ENCODE results near the gene DSCAM. TPM values are rescaled to one million over a fixed set of nuclear protein-coding genes. Genes with fewer than 3 reads are reported as not detected.
A peak's percentile ranks its signal among the peaks of the same experiment; 100 is the strongest.

Gene DSCAM
- total RNA-seq, 2 donors from 2014 or later, result 18.5 to 25.5 TPM

DNA sequence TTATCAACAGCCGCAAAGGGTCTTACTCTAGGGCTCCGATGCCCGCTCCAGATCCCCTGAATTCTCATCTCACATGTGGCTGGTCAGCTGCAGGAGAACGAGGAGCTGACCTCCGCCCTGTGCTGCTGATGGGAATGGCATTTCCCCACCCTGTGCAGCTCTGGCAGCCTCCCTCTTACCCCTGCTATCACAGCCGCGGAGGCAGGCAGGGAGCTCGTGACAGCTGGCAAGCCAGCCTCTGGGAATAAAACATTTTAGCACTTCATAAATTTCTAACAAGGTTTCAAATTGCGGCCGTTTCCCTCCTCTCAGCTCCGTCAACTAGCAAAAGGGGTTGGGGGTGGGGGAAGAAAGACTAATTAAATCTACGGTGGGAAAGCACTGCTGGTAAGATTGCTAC is 81.1 kb downstream of the DSCAM start:
- Histone ChIP-seq H3K9me3 (ENCODE audit: control insufficient read depth, low read length) (no peaks in the 10 kb centered on the region), H3K4me1 (ENCODE audit: control insufficient read depth, insufficient read depth, low read length) (peaks cover 5% of the 10 kb centered on the region), H3K9ac (ENCODE audit: extremely low read depth, low read length, poor library complexity, severe bottlenecking) (no peak overlapping the region), H3K4me3 (ENCODE audit: low read length) (no peak overlapping the region), H3K36me3 (ENCODE audit: control insufficient read depth, insufficient read depth, low read length) (no peaks in the 10 kb centered on the region), H3K27ac (ENCODE audit: low read depth, low read length) (no peak overlapping the region), H3K27me3 (ENCODE audit: control insufficient read depth, insufficient read depth, low read length, poor library complexity, severe bottlenecking) (no peaks in the 10 kb centered on the region)
- TF ChIP-seq, protein P1, sequence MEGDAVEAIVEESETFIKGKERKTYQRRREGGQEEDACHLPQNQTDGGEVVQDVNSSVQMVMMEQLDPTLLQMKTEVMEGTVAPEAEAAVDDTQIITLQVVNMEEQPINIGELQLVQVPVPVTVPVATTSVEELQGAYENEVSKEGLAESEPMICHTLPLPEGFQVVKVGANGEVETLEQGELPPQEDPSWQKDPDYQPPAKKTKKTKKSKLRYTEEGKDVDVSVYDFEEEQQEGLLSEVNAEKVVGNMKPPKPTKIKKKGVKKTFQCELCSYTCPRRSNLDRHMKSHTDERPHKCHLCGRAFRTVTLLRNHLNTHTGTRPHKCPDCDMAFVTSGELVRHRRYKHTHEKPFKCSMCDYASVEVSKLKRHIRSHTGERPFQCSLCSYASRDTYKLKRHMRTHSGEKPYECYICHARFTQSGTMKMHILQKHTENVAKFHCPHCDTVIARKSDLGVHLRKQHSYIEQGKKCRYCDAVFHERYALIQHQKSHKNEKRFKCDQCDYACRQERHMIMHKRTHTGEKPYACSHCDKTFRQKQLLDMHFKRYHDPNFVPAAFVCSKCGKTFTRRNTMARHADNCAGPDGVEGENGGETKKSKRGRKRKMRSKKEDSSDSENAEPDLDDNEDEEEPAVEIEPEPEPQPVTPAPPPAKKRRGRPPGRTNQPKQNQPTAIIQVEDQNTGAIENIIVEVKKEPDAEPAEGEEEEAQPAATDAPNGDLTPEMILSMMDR (conservative IDR thresholded peaks at IDR 0.05), result no peak
- peaks cover 6% of the 10 kb centered on the region for H3K27me3 Mint-ChIP-seq (ENCODE audit: insufficient read depth)
- H3K27ac Mint-ChIP-seq, result no peak overlapping the region
- peaks cover 15% of the 10 kb centered on the region for H3K4me1 Mint-ChIP-seq
- WGBS, 2 experiments (ENCODE audit: insufficient coverage in 1 of 2, insufficient read length in 1 of 2), result 80 to 100% methylated on average over 3 to 11 of the region's 12 CpGs
- H3K4me3 Mint-ChIP-seq, result no peak overlapping the region
- no peaks in the 10 kb centered on the region for H3K9me3 Mint-ChIP-seq
- no peaks in the 10 kb centered on the region for H3K36me3 Mint-ChIP-seq (ENCODE audit: low read depth)
- no peak for DNase-seq

DNA sequence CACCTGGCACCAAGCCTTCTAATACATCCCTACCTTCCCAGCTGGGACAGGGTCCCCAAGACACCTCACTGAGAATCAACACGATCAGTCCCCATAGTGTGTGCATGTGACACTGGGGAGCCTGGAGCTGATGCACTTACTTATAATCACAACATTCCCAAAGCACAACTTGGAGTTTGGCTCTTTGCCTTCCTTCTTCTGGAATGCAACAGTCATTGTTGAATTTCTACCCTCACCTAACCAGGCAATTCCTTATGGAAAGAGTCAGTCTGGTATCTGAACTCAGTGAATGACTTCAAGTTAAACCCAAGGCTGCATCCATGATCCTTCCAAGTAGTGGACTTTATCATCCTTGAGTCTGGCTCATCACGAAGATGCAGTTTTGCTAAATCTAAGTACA is 86.1 kb downstream of the DSCAM start:
- Mint-ChIP-seq H3K36me3 (ENCODE audit: low read depth) (no peaks in the 10 kb centered on the region), H3K4me1 (peaks cover 19% of the 10 kb centered on the region), H3K27ac (peak overlapping the region; percentile 83), H3K4me3 (no peak overlapping the region), H3K27me3 (ENCODE audit: insufficient read depth) (peaks cover 6% of the 10 kb centered on the region), H3K9me3 (no peaks in the 10 kb centered on the region)
- H3K4me3 ChIP-seq (ENCODE audit: low read length), result no peak overlapping the region
- no peaks in the 10 kb centered on the region for H3K9me3 ChIP-seq (ENCODE audit: control insufficient read depth, low read length)
- H3K27me3 ChIP-seq (ENCODE audit: control insufficient read depth, insufficient read depth, low read length, poor library complexity, severe bottlenecking), result no peaks in the 10 kb centered on the region
- TF ChIP-seq, protein P1 (conservative IDR thresholded peaks at IDR 0.05), result no peak
- 0 to 35% methylated on average over 1 to 2 of the region's 2 CpGs for WGBS, 2 experiments (ENCODE audit: insufficient coverage in 1 of 2, insufficient read length in 1 of 2)
- DNase-seq, result no peak
- no peak overlapping the region for H3K27ac ChIP-seq (ENCODE audit: low read depth, low read length)
- peaks cover 11% of the 10 kb centered on the region for H3K4me1 ChIP-seq (ENCODE audit: control insufficient read depth, insufficient read depth, low read length)
- no peak overlapping the region for H3K9ac ChIP-seq (ENCODE audit: extremely low read depth, low read length, poor library complexity, severe bottlenecking)
- H3K36me3 ChIP-seq (ENCODE audit: control insufficient read depth, insufficient read depth, low read length), result no peaks in the 10 kb centered on the region

DNA sequence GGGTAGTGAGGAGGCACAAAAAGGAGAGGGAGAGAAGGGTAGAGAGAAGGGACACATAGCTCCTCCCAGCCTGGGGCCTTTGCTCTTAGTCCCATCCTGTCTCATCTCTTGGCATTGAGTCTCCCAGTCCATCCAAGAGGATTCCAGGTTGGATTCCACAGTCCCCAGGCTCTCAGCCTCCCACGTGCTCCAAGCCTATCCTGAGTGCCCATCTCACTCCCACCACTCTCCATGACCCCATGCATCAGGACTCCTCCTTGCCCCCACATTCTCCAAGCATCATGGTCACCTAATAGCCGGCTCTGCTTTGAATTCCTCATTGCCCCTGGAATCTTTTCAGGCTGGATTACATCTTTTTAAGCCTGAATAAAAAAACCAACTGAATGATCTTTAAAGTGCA is 87.9 kb downstream of the DSCAM start:
- Histone ChIP-seq H3K27me3 (ENCODE audit: control insufficient read depth, insufficient read depth, low read length, poor library complexity, severe bottlenecking) (no peaks in the 10 kb centered on the region), H3K4me1 (ENCODE audit: control insufficient read depth, insufficient read depth, low read length) (peaks cover 11% of the 10 kb centered on the region), H3K9me3 (ENCODE audit: control insufficient read depth, low read length) (no peaks in the 10 kb centered on the region), H3K4me3 (ENCODE audit: low read length) (no peak overlapping the region), H3K27ac (ENCODE audit: low read depth, low read length) (no peak overlapping the region), H3K36me3 (ENCODE audit: control insufficient read depth, insufficient read depth, low read length) (no peaks in the 10 kb centered on the region), H3K9ac (ENCODE audit: extremely low read depth, low read length, poor library complexity, severe bottlenecking) (no peak overlapping the region)
- Mint-ChIP-seq H3K36me3 (ENCODE audit: low read depth) (no peaks in the 10 kb centered on the region), H3K4me3 (no peak overlapping the region), H3K27me3 (ENCODE audit: insufficient read depth) (peaks cover 3% of the 10 kb centered on the region), H3K27ac (no peak overlapping the region), H3K9me3 (no peaks in the 10 kb centered on the region), H3K4me1 (peaks cover 18% of the 10 kb centered on the region)
- no peak for DNase-seq
- WGBS, 2 experiments (ENCODE audit: insufficient coverage in 1 of 2, insufficient read length in 1 of 2), result 71 to 85% methylated on average over 1 to 2 of the region's 2 CpGs
- TF ChIP-seq, protein P1 (conservative IDR thresholded peaks at IDR 0.05), result no peak

Measured in endodermal cell (in vitro differentiated cells).